Ishikawa (cell line): Measurements from ENCODE around the gene PPP2R2C.

Experiments
- REST ChIP-seq: IDR thresholded peaks from 2 replicates; pipeline ENCODE4 v1.6.1; 2012; ENCODE audit warnings: low read depth, mild to moderate bottlenecking
- TCF12 ChIP-seq: IDR thresholded peaks from 2 replicates; pipeline ENCODE4 v1.6.1; 2012; ENCODE audit warnings: low read depth

GRCh38 chr4:6402566-6403399 lies 69.6 kb downstream of the PPP2R2C start:
- TF ChIP-seq REST: no peak
- no peak for TF ChIP-seq TCF12
